Measurements from ENCODE around the gene EIF4G2. TPM values are rescaled to one million over a fixed set of nuclear protein-coding genes. Genes with fewer than 3 reads are reported as not detected.

The EIF4G2 gene
- total RNA-seq (2022; extraction: Qiagen RNA extraction; ENCODE audit: low read depth) = 677 to 1,083 TPM (median 702 TPM) in 5 replicates

GRCh38 chr11:10808553-10809372 is at the start of gene EIF4G2:
Gene EIF4G2 (minus strand): TSS chr11:10808926.

GRCh38 chr11:10857709-10858438 is 49.1 kb upstream of the EIF4G2 start, which contains the start of gene ZBED5:
Gene ZBED5 (minus strand): TSS chr11:10858053. CDS start chr11:10854945, 3,108 bp downstream.

GRCh38 chr11:10750838-10751580 is 57.7 kb downstream of the EIF4G2 start, which contains the start of gene CTR9:
Gene CTR9 (plus strand): TSS chr11:10751246. CDS start chr11:10751413, 167 bp downstream.

Other genes starting within 250 kb of the EIF4G2 start
- 0.09 to 0.28 TPM (median 0.18 TPM) in 5 replicates for gene LYVE1, start 240.3 kb downstream of the EIF4G2 start, total RNA-seq (2022; extraction: Qiagen RNA extraction; ENCODE audit: low read depth)
- 0.01 to 0.05 TPM (median 0.02 TPM) in 3 of 5 replicates, not detected in the others for gene IRAG1, start 115.2 kb downstream of the EIF4G2 start, total RNA-seq (2022; extraction: Qiagen RNA extraction; ENCODE audit: low read depth)
- 19.4 to 31.0 TPM (median 24.0 TPM) in 5 replicates for gene CTR9, start 57.7 kb downstream of the EIF4G2 start, total RNA-seq (2022; extraction: Qiagen RNA extraction; ENCODE audit: low read depth)
- 18.2 to 37.5 TPM (median 35.4 TPM) in 5 replicates for gene ZBED5, start 49.1 kb upstream of the EIF4G2 start, total RNA-seq (2022; extraction: Qiagen RNA extraction; ENCODE audit: low read depth)